Frontal cortex (tissue), 4 donors: ENCODE results near the gene CYTH1. TPM values are rescaled to one million over a fixed set of nuclear protein-coding genes. Genes with fewer than 3 reads are reported as not detected.
A peak's percentile ranks its signal among the peaks of the same experiment; 100 is the strongest.

Experiments
- DNase-seq, 2 donors: peaks; one replicate each; pipeline ENCODE4 v3.0.0; 2012; ENCODE audit warnings: low spot score in 2 of 2
- FAIRE-seq: peaks from 2 replicates; lab custom pipeline; 2012; peaks lifted over from hg19 to GRCh38; lab: Jason Lieb, UNC
- total RNA-seq: library from RNA; depleted of rRNA; stranded (reverse); fragments of >200 nt; gene quantifications from one replicate; pipeline ENCODE4 v1.2.3, GENCODE V29; 2014
- donor health status: control.
- donor health status: control.
- donor health status: control.

Gene CYTH1
- total RNA-seq, 1 donor from 2014 or later, result 53.4 TPM

DNA sequence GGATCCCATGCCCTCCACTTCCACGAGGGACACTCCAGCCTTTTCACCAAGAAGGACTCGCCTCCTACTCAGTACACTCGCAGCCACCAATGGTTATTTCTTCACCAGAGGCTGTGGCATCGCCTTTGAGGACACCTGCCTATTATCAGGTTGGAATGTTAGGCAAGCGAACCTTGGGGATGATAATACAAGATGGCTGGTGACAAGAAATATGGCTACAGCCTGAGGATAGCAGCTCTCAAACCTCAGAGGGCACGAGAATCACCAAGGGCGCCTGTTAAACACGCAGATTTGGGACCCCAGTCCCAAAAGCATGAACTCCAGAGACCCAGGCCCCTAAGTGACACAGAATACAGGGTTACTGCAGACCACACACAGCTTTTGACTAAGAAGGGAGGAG lies 58.1 kb downstream of the CYTH1 start:
- FAIRE-seq, result no peak
- no peak for DNase-seq

DNA sequence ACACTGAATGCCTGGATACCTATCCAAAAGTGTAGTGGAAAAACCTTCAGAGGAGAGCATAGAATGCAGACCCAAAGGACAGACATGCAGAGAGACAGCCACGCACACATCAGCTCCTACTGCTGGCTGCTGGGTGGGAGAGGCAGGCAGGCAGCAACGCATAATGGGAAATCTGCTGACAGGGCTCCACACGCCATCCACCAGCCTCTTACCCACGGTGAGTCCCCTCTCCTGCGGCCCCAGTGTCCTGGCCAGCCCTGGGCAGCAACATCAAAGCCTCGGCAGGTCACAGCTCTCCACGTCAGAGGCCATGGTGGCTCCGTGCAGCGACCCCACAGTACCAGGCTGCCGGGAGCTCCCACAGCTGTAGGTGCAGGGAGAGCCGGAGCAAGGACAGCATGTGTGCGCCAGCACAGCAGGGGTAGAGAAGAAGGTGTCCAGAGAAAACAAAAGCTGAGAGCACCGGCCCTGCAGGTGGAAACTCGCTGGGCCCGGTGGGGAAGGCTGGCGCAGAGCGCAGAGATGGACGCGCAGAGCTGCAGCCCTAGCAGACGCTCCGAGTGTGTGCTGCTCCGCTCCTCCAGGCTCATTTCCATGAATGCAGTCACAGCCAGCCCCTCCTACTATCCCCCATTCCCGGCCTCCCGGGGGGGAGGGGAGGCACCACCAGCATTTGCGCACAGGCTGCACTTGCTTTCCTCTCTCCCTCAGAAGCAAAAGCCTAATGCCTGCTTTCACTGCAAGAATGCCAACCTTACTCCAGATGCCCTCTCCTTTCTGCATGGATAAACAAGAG lies 58.9 kb downstream of the CYTH1 start:
- DNase-seq (peak; percentile 61 to 82), FAIRE-seq (no peak)

DNA sequence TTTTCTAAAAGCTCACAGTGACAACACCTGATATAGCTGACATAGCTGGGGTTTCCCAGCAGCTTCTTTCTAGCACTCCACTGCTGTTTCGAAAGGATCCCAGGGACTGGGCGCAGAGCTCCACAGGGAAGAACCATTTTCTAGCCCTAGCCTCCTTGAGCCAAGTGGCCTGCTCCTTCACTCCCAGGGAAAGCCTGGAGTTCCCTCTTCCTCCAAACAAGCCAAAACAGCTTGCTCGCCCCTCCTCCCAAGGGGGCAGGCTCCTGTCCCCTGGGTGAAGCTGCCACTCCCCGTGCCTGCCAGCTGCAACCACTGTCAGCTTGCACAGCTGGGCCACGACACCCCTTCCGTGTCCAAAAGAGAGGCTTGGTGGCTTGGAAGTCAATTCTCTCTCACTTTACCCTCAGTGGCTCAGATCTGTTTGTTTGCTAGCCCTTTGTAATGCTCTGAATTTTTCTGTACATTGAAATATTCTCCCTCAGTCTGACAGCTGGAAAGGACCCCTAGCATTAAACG lies 59.8 kb downstream of the CYTH1 start:
- FAIRE-seq (no peak), DNase-seq (peak in 1 of 2 donors; percentile 42)

DNA sequence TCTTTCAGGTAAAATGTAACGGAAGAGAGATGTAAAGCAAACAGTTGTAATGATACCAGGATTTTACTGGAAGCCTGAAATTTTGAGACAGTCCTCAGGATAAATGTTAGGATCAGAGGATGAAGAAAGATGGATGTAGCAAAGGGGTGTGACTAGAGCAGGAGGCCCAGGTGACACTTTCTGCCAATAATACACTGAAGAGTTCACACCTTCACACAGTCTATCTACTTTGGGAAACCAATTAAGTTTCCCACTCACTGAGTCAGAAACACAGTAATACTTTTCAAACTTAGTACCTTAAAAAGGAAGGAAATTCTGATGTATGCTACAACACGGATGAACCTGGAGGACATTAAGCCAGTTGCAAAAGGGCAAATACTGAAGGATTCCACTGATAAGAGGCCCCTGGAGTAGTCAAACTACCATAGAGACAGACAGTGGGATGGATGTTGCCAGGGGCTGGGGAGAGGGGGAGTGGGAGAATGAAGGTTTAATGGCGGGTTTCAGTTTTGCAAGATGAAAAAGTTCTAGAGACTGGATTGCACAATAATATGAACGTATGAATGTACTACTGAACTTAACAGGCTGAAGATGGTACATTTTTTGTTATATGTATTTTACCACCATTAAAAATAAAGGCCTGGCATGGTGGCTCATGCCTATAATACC lies 62.3 kb downstream of the CYTH1 start:
- FAIRE-seq (no peak), DNase-seq (no peak)

DNA sequence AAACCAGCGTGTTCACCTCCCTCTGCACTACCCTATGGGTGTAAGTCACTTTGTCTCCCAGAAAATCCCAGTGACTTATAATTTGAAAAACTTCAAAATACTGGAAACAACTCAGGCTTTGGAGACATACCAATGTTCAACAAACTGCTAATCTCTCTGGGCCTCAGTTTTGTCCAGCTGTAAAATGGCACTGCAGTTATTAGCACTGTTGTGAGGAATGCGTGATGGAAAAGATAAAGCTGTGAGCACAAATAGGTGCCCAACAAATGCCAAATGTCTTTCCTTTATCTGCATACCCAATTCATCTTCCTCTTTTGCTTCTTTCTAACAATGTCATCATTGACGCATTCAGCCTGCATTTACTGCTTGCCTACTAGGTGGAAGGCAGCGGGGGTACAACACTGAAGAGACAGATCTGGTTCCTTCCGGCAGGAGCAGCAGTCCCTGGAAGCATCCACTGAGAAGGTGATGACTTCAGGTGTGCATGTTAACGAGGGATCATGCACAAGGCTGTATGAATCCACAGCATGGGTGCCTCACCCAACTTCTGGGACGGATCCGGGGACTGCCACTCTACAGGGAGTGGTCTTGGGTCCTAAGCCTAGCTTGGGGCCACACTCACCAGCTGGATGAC lies 63.4 kb downstream of the CYTH1 start:
- DNase-seq (no peak), FAIRE-seq (no peak)

DNA sequence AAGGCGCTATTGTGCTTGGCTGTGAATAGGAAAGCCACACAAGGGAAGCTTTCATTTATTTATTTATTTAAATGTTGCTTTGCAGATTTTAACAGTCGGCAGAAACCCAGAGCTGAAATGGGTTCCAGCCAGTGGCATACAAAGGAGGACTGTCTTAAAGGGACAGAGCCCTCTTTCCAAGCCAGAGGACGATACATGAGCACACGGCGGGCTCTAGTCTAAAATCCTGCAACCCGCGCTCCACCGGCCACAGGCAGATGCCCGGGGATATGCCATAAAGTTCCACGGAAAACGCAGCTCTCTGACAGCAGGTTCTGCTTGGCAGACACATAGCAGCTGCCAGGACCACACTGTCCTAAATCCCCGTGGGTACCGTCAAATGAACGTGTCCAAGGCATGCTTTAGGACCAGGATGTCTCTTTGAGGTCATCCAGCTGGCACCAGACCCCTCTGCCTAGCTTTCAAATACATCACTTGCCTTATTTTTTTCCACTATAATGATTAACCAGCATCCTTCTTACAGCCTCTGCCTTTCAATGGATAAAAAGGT lies 64.6 kb downstream of the CYTH1 start:
- FAIRE-seq (peak; percentile 39), DNase-seq (peak; percentile 47 to 56)

DNA sequence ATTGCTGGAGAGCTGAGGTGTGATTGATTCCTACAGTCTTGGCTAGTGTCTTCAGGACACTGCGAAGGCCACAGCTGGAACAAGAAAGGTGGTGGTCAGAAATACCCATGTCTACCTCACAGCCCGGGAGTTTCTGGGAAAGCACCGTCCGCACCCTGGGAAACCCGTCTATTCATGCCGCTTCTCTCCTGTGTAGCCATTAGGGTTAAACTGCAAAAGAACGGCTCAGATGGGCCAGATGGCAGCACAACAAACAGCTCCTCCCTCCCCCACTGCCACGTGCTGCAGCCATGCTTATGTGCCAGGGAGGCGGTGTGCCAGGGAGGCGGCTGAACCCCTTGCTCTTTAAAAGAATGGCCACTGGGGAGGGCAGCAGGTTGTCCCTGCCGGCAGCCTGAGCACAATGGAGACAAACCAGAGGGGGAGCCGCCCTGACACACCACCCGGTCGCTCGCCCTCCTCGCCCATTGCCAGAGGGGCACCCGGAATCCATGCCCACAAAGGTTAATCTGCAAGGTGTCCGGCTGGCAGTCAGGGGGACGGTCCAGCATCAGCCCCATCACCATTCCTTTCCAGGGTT lies 65.2 kb downstream of the CYTH1 start:
- FAIRE-seq, result no peak

DNA sequence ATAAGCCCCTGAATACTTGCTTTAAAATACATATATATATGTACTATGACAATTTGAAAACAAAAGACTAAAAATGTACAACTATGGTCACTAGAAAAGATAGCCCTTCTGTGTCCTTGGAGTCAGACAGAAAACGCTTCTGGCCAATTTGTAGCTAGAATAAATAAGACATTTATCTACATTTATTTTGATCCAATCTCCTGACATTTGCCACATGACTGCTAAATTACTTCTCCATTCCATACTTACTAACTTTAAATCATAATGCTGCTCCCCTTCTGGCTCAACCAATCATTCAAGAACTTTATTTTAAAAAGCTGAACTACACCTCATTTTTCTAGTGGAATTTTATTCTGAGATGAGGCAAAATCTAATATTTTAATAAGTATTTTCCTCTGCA lies 65.8 kb downstream of the CYTH1 start:
- DNase-seq (no peak), FAIRE-seq (no peak)

More for the DNA sequence above, 65.2 kb downstream of the CYTH1 start:
- peak; percentile 42 to 65 for DNase-seq

DNA sequence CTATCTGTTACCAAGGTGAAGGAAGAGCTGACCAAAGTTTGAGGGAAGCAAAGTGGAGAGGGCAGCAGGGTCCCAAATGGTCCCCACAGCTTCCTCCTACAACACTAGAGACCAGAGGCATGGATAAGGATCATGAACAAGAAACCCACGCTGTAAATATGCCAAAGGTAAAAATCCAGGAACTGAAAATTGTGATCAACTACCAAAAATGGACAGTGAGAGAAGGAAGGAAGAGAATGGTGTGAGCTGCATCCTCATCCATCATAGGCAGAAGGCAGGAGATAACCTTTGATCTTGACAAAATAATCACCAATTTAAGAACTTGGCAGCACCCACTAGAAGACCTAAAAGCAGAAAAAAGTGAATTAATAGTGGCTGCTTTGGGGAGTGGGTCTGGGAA lies 66.2 kb downstream of the CYTH1 start:
- no peak for DNase-seq
- no peak for FAIRE-seq

DNA sequence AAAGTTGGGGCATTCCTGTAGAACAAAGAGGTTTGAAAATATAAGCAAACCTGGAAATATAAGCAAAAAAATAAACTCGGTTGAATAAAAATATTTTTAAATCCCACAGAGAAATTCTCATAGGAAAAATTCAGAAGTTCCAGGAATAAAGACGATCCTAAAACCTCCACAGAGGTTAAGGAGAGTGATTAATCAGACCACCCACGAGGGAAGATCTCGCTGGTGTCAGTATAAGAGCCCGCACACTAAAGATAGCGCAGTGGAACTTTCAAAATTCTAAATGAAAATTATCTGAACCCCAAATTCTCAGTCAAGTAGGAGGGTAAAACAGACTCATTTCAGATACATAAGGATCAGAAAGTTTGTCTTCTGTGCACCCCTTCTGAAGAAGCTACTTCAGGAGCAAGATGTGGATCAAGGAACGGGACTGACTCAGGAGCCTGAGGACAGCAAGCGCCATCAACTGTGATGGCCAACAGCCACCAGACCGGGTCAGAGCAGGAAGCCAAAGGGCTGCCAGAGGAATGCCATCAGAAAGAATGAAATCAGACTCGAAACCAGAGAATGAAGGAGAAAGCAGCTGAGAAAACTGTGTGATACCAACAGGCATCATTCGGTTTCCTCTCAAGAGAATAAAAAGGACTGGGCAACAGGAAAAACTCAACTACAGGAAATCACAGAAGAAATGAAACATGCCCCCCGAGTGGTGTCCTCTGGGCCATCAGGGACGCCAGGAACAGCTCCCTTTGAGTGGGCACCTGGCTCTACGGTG lies 66.9 kb downstream of the CYTH1 start:
- FAIRE-seq (no peak), DNase-seq (no peak)

DNA sequence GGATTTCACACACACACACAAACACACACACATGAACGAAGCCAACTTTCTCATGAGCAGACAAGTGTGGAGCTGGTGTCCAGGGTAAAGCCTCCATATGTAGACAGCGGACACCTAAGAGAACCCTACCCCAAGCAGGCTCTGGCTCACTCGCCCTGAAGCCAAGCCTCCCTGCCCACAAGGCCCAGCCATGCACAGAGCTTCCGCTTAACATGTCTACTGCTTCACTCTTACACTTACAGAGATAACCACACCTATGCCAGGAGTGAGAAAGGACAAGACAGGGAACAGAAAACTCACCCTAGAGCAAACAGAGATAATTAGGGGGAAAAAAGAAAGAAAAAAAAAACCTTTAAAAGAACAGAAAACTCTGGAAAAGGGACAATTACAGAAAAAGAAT lies 67.5 kb downstream of the CYTH1 start:
- DNase-seq (no peak), FAIRE-seq (no peak)

DNA sequence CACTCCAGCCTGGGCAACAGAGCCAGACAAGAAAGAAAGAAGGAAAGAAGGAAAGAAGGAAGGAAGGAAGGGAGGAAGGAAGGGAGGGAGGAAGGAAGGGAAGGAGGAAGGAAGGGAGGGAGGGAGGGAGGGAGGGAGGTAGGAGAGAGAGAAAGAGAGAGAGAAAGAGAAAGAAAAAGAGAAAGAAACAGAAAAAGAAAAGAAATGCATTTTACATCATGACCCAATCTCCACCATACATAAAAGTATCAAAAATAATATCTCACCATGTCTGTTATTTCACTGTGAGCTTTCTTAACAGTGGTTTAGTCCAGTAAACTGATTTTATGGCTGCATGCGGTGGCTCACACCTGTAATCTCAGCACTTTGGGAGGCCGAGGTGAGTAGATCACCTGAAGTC lies 70.0 kb downstream of the CYTH1 start:
- DNase-seq, result no peak
- FAIRE-seq, result no peak

DNA sequence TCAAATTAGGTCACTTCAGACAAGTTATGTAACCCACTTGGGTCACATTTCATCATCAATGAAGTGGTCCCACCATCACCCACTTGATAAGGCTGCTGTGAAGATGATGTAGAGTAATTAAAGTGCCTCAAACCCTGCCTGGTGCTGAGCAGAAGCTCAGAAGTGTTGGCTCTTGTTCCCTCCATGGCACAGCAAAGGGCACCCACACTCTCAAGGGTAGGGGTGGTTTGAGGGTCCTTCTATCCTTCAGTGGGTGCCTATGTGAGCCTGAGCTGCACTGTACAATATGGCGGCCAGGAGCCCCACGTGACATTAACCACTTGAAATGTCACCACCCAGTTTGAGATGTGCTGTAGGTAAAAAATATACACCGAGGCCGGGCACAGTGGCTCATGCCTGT lies 71.5 kb downstream of the CYTH1 start:
- DNase-seq (no peak), FAIRE-seq (no peak)

DNA sequence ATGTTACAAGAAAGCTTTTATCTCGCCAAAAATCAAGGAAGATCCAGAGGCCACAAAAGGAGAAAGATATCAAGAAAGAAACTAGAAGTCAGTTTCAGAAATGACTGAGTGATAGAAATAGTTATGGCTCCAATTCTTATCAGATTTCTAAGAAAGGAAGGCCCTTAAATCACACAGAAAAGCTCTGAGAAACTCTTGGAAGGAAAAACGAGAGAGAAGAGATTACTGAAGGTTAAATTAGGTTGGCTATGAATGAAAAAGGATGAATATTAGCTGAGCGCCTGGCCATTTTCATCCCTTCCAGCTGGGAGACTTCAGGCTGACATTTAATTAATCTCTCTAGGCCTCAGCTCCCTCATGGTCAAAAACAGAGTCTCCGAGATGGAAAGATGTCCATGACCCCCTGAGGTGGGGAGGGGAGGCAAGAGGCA lies 72.3 kb downstream of the CYTH1 start:
- DNase-seq (no peak), FAIRE-seq (no peak)

DNA sequence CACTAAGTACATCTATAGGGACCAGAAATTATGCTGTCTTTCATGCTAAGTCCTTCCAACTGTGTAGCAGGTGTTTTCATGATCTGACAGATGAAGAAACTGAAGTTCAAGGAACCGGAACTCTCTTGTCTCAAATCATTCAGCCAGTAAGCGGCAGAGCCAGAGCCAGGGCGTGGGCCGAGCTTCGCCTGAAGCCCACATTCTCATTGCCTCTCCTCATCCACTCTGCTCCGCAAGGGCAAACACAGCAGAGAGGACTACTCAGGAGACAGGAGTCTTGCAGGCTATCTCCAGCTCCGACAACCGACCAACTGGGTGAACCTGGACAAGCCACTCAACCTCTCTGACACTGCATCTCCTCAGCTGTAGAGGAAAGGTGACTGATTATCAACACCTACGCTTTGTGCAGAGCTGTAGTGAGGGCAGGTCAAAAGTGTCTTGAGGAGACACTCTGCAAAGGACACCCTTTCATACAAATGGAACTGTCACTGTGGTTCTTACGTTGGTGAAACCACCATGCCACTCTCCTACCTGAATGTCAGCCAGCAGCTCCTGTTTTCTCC lies 72.9 kb downstream of the CYTH1 start:
- DNase-seq (no peak), FAIRE-seq (no peak)

DNA sequence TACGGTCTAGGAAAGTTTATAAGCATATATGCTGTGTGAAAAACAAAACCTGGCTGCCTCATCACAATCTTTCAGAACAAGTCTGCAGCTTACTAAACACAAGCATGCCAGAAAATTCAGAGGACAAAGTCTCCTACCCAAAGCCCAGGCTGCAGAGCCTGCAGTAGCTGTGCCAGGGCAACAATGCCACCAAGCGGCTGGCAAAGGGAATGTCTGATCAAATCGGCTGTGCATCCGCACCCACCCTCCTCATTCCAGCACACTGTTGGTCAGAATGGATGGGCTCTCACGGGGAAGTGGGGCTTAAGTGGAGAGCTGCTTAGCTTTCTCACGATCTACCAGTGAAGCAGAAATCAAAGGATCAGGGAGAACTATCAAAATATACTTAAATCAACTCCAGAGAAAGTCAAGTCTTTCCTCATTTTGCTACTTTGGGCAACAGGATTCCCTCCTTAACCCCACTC lies 73.5 kb downstream of the CYTH1 start:
- DNase-seq (peak; percentile 56 to 80), FAIRE-seq (no peak)

DNA sequence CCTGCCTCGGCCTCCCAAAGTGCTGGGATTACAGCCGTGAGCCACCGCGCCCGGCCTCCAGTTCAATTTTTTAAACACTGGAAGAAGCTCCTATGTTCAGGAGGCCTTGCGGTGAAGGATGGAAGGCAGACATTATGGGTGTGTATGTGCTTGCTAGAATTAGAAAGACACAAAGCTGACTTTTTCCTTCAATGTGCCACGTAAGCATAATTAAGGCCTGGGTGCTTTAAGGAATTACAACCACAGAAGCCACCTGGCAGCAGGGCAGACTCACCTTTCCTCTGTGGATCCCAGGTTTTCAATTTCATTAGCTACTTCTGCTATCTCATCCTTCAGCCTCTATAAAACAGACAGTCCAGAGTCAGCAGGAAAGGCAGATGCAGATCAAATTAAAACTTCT lies 74.2 kb downstream of the CYTH1 start:
- no peak for FAIRE-seq
- DNase-seq, result no peak

DNA sequence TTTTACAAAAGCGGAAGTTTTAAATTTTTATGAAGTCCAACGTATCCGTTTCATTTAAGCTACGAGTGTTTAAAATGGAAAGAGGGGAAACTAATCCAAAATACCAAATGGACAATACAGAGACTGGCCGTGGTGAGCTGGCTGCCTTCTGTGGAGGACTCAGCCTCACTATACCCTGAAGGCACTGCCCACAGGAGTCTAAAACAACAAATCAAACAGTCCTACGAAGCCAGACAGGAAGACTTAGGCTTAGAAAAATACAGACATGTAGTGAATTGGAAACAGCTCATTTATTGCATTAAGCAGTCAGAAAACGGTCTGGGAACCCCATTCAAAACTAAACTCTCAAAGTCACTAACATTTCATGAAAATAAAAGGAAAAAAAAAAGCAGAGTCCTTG lies 75.1 kb downstream of the CYTH1 start:
- no peak for DNase-seq
- no peak for FAIRE-seq
